ENCODE data around the gene HSPA1L.
"Not testable (repeated sequence)": the region's sequence is repeated elsewhere in the genome, so short reads cannot be mapped to it uniquely, and the experiment has no call there.

Gene HSPA1L

DNA sequence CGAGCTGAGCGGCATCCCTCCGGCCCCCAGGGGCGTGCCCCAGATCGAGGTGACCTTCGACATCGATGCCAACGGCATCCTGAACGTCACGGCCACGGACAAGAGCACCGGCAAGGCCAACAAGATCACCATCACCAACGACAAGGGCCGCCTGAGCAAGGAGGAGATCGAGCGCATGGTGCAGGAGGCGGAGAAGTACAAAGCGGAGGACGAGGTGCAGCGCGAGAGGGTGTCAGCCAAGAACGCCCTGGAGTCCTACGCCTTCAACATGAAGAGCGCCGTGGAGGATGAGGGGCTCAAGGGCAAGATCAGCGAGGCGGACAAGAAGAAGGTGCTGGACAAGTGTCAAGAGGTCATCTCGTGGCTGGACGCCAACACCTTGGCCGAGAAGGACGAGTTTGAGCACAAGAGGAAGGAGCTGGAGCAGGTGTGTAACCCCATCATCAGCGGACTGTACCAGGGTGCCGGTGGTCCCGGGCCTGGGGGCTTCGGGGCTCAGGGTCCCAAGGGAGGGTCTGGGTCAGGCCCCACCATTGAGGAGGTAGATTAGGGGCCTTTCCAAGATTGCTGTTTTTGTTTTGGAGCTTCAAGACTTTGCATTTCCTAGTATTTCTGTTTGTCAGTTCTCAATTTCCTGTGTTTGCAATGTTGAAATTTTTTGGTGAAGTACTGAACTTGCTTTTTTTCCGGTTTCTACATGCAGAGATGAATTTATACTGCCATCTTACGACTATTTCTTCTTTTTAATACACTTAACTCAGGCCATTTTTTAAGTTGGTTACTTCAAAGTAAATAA, 2.2 kb upstream of the HSPA1L start:
- not testable (repeated sequence) for DNase-seq (ENCODE audit: low read depth in 3 of 3, low spot score in 1 of 3)

- no peak for DNase-seq (ENCODE audit: low read depth in 3 of 3, low spot score in 1 of 3)
Measured at GRCh38 chr6:31814677-31815024, 432 bp downstream of the HSPA1L start.

GRCh38 chr6:31813465-31813849, 1.6 kb downstream of the HSPA1L start:
- no peak for DNase-seq (ENCODE audit: low read depth in 3 of 3, low spot score in 1 of 3)

DNA sequence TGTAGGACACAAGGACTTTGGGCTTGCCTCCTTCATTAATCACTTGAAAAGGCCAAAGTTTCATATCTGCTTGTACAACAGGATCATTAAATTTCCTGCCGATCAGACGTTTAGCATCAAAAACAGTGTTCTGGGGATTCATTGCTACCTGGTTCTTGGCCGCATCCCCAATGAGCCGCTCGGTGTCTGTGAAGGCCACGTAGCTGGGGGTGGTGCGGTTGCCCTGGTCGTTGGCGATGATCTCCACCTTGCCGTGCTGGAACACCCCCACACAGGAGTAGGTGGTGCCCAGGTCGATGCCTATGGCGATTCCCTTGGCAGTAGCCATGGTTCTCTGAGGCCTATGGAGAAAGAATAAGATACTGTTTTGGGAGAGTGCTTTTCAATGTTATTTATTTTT, 3.4 kb downstream of the HSPA1L start:
- no peak for DNase-seq (ENCODE audit: low read depth in 3 of 3, low spot score in 1 of 3)

DNA sequence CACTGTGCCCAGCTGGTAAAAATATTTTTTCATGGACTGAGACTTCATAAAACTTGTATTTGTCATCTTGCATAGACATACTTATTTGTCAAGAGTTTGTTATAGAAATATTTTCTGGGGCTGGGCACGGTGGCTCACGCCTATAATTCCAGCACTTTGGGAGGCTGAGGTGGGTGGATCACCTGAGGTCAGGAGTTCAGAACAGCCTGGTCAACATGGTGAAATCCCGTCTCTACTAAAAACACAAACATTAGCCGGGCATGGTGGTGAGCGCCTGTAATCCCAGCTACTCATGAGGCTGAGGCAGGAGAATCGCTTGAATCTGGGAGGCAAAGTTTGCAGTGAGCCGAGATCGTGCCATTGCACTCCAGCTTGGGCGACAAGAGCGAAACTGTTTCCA, 6.5 kb downstream of the HSPA1L start:
- DNase-seq (ENCODE audit: low read depth in 3 of 3, low spot score in 1 of 3): not testable (repeated sequence)

DNA sequence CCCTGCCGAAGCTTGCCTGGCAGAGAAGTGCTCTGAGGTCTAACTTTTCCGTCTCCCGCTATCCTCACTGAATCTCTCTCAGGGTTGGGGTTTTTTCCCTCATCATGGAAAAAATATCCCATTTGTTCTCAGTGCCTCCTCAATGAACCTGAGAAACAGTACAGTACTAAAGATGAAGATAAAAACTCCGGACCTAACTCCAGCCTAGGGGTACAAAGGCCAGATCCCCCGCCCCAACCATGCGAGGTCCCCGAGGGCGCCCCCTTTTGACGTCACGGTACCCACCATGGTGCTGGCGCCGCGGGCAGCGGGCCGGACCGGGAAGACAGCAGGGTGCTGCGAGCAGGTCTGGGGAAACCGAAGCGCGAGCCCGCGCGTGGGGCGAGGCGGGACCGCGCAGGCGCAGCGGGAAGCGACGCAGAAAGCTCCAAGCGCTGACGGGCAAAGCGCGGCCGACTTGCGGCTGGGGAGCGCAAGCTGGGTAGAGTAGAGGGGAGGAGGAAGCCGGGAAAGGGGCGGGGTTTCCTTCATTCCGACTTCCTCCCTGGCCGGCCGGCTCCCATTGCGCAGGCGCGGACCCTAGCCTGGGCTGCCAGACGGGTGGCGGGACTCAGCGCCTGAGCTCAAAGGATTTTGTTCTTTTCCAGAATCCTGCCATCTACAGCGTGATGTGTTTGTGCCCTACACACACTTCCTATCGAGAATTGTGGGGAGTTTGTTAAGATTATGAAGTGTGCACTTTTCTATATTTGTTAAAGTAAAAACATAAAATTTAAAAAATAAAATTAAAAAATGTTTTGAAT, 8.4 kb downstream of the HSPA1L start, which contains the start of gene LSM2:
Gene LSM2 (minus strand): TSS at position 497 of the 803 bp plus-strand sequence. CDS start 209 bp downstream, at position 288.
- peak; percentile 90 to 96 (median 95) for DNase-seq (ENCODE audit: low read depth in 3 of 3, low spot score in 1 of 3)

GRCh38 chr6:31805939-31806469, 9.1 kb downstream of the HSPA1L start:
- DNase-seq (ENCODE audit: low read depth in 3 of 3, low spot score in 1 of 3): no peak

DNA sequence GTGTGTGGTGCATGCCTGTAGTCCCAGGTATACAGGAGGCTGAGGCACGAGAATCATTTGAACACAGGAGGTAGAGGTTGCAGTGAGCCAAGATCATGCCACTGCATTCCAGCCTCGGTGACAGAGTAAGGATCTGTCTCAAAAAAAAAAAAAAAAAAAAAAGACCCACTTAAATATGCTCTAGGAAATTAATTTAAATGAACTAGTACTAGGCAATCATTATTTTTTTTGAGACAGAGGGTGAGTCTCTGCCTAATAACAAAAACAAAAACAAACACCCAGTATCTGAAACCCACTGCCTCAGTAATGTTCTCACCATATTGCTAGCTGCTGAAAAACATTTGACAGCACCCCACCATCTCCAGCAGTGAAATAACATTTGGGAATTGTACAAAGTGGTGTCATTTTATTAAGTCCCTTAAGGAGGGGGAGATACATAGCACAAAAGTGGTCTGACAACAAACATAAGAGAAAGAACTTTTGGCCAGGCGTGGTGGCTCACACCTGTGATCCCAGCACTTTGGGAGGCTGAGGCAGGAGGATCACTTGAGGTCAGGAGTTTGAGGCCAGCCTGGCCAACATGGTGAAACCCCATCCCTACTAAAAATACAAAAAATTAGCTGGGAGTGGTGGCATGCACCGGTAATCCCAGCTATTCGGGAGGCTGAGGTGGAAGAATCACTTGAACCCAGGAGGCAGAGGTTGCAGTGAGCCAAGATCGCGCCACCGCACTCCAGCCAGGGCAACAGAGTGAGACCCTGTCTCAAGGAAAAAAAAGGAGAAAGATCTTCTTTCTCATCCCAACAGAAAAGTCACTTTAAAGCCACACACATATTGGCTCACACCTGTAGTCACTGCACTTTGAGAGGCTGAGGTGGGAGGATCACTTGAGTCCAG, 13.8 kb downstream of the HSPA1L start:
- DNase-seq (ENCODE audit: low read depth in 3 of 3, low spot score in 1 of 3): not testable (repeated sequence)

GRCh38 chr6:31799781-31800180, 15.3 kb downstream of the HSPA1L start:
- DNase-seq (ENCODE audit: low read depth in 3 of 3, low spot score in 1 of 3): no peak

DNA sequence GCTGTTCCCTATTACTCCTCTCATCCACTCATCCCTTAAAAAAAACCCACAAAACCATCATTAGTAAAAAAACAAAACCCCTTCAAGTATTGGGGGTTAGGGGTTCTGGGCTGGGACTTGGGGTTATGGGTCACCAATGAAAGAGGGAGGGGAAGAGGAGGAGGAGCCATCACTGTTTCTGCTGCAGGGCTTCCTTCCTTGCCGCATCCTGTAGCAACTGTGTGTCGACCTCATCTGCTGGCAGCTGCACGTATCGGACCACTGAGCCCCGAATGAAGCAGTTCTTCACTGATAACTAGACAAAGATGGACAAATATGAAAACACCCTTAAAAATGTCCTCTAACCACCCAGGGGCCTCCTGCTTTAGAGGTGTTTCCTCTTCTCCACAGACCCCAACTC, 17.5 kb downstream of the HSPA1L start:
- no peak for DNase-seq (ENCODE audit: low read depth in 3 of 3, low spot score in 1 of 3)

DNA sequence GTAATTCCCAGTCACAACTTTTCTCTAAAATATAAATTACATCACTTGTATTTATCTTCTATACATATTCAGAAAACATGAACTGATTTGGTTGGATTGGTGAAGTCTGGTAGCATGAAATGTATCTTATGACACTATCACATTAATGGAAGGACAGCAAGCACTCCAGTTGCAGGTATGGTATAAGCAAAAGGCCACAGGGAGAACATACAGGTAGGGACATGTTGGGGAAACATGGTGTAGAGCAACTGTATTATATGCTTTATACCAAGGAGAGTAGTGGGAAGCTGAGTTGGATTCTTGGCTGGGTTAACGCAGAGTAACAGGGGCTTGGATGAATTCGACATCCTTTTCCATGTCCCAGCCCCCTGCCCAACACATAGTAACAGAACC, 18.1 kb downstream of the HSPA1L start:
- DNase-seq (ENCODE audit: low read depth in 3 of 3, low spot score in 1 of 3): no peak

DNA sequence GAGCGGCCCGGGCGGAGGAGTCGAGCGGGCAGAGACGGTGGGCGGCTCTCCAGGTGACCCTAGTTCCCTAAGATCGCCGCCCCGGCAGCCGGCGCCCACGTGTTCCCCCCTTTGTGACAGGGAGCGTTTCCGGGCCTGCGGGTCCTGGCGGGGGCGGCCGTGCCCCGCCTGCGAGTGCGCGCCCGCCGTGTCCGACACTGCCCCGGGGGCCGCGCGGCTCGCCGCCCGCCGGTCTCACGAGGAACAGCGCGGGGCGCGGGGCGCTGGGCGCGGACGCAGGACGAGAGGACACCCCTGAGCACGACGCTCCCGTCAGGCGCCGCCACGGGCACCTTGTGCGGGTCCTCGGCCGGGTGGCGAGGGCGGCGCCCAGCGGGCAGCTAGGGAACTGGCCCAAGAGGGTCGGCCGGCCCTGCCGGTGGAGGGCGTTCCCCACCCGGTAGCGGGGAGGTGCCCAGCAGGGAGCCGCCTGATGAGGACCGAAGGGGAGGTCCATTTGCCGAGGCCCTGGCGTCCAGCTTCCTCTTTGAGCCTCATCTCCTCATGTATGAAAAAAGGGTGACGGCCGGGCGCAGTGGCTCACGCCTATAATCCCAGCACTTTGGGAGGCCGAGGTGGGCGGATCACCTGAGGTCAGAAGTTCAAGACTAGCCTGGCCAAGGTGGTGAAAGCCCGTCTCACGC, 19.3 kb downstream of the HSPA1L start, which contains the start of gene VARS1:
Gene VARS1 (minus strand): TSS at position 137 of the 683 bp plus-strand sequence. CDS start 535 bp downstream, outside the sequence.
- DNase-seq (ENCODE audit: low read depth in 3 of 3, low spot score in 1 of 3): peak; percentile 60 to 72 (median 70)

DNA sequence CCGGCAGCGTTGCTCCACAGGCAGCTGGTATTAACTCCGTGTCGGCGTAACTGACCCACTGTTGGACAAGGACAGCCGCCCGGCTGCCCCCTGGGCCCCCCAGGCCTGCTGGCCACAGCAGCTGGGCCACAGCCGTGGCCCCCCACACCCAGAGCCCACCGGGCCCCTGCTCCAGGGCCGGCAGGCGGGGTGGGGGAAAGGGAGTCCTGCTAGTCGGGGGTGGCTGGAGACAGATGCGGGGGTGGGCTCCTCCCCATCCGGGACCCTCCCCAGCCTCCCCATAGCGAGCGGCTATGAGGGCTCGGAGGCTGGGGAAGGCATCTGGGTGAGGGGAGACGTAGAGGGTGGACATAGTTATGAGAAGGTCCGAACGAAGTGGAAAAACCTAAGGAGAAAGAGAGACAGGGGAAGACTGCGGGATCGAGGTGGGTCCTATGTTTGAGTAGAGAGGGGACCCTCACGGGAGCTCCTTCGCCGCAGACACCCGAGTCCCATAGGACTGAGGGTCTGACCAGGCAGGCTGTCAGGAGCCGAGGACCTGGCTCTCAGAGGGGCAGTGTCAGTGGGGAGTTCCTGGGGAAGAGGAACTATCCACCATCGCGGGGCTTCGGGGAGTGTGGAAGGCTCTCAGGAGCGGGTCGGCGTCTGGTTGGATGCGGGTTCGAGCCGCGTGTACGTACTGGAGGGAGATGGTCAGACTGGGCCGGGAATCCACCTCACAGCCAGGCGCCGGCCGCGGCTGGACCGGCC, 20.0 kb downstream of the HSPA1L start:
- DNase-seq (ENCODE audit: low read depth in 3 of 3, low spot score in 1 of 3): no peak

- no peak for DNase-seq (ENCODE audit: low read depth in 3 of 3, low spot score in 1 of 3)
Measured at GRCh38 chr6:31794294-31794865, 20.7 kb downstream of the HSPA1L start.

DNA sequence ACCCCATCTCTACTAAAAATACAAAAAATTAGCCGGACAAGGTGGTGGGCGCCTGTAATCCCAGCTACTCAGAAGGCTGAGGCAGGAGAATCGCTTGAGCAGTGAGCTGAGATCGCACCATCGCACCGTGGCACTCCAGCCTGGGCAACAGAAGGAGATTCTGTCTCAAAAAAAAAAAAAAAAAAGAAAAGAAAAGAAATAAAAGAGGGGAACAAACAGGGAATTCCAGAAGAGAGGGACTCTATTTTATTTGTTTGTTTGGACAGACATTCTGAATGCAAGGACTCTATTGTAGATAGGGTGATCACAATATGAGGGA, 21.2 kb downstream of the HSPA1L start:
- DNase-seq (ENCODE audit: low read depth in 3 of 3, low spot score in 1 of 3): not testable (repeated sequence)

GRCh38 chr6:31792761-31793171, 22.3 kb downstream of the HSPA1L start:
- DNase-seq (ENCODE audit: low read depth in 3 of 3, low spot score in 1 of 3): no peak

GRCh38 chr6:31792090-31792374, 23.1 kb downstream of the HSPA1L start:
- no peak for DNase-seq (ENCODE audit: low read depth in 3 of 3, low spot score in 1 of 3)

DNA sequence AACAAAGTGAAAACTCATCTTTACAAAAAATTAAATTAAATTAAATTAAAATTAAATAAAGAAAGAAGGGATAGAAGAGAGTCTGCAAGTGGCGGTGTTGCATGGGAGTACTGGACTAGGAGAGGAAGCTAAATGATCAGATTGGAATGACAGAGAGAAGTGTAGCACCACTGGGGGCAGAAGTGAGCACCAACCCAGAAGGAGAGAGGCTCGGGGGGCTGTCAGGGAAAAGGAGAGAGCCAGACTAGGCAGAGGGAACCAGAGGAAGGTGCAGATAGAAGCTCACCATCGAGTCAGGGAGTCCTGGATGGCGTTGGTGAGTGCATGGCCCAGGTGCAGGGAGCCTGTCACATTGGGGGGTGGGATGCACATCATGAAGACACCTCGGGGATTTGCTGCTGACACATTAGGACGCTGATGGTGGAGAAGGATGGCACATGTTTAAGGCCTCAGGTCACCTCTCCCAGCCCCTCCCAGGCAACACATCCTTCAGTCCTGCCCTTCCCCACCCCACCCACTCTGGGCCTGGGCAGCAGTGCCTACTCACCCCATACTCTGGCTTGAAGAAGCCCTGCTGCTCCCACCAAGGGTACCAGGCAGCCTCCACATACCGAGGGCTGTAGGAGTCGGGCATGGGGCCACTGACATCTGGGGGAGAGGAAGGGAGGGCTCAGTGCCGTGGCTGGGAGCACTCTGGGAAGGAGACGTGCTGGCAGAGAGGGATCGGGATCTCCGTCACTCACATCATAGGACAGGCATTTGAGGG, 23.6 kb downstream of the HSPA1L start:
- no peak for DNase-seq (ENCODE audit: low read depth in 3 of 3, low spot score in 1 of 3)

DNA sequence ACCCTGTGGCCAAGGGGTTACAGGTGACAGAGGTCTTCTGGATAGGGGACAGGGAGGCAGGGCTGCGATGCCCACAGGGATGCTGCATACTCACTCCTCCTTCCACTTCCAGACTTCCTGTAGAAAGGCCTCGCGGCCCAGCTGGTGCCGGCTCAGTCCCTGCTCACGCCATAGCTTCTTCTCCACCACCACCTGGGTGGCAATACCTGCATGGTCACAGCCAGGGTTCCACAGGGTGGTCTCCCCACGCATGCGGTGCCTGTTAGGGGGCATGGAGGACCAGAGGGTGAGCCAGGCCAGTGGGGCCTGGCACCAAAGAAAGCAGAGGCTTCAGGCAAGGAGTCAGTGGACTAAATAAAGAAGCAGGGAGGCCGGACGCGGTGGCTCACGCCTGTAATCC, 29.6 kb downstream of the HSPA1L start:
- DNase-seq (ENCODE audit: low read depth in 3 of 3, low spot score in 1 of 3): no peak
